Astrocyte of the hippocampus (primary cell): ENCODE measurements around the gene PCSK9.
"Not testable (repeated sequence)": the region's sequence is repeated elsewhere in the genome, so short reads cannot be mapped to it uniquely, and the experiment has no call there.

Experiments used
- DNase-seq: peaks from one replicate; pipeline ENCODE4 v3.0.0; 2011; ENCODE audit warnings: low read depth, low spot score

The PCSK9 gene

GRCh38 chr1:55078470-55078869 is 39.1 kb downstream of the PCSK9 start:
- no peak for DNase-seq

GRCh38 chr1:55079651-55080050 is 40.3 kb downstream of the PCSK9 start:
- DNase-seq: no peak

GRCh38 chr1:55081188-55081904 is 42.0 kb downstream of the PCSK9 start:
- DNase-seq: peak; percentile 70

GRCh38 chr1:55081905-55082296 is 42.6 kb downstream of the PCSK9 start:
- DNase-seq: no peak

GRCh38 chr1:55084257-55084656 is 44.9 kb downstream of the PCSK9 start:
- DNase-seq: no peak

- no peak for DNase-seq
Measured at GRCh38 chr1:55087439-55087838, 48.1 kb downstream of the PCSK9 start.

- no peak for DNase-seq
Measured at GRCh38 chr1:55088413-55088812, 49.1 kb downstream of the PCSK9 start.

- DNase-seq: peak; percentile 26
Measured at GRCh38 chr1:55089683-55090082, 50.3 kb downstream of the PCSK9 start.

GRCh38 chr1:55092475-55092874 is 53.1 kb downstream of the PCSK9 start:
- peak; percentile 18 for DNase-seq

- no peak for DNase-seq
Measured at GRCh38 chr1:55095095-55095494, 55.7 kb downstream of the PCSK9 start.

- DNase-seq: no peak
Measured at GRCh38 chr1:55103891-55104290, 64.5 kb downstream of the PCSK9 start.

- DNase-seq: no peak
Measured at GRCh38 chr1:55107101-55107500, 67.8 kb downstream of the PCSK9 start.

GRCh38 chr1:55109005-55109404 is 69.7 kb downstream of the PCSK9 start:
- not testable (repeated sequence) for DNase-seq
